CD4-positive, alpha-beta memory T cell (primary cell): ENCODE data around the gene VPS39. TPM values are rescaled to one million over a fixed set of nuclear protein-coding genes. Genes with fewer than 3 reads are reported as not detected.
"Not testable (repeated sequence)": the region's sequence is repeated elsewhere in the genome, so short reads cannot be mapped to it uniquely, and the experiment has no call there.

Experiments
- CTCF ChIA-PET: fragments of 350-600 bp; sonication (Branson Sonifier 250); formaldehyde crosslinking; loops from one replicate; lab custom pipeline; 2021; ENCODE audit warnings: inconsistent platforms; ENCODE audit not compliant: partially characterized antibody; lab: Charles Lee
- POLR2A ChIA-PET: fragments of 350-600 bp; sonication (Branson Sonifier 250); formaldehyde crosslinking; loops from one replicate; lab custom pipeline; 2021; ENCODE audit not compliant: partially characterized antibody; lab: Charles Lee
- DNase-seq, 5 donors: peaks; one replicate each; pipeline versions ENCODE4 v3.0.0 to v3.0.0-alpha.2; 2020 to 2022; ENCODE audit warnings: mixed read lengths in 1 of 5
- H3K27ac ChIP-seq: one replicate; pipeline ENCODE4 v1.7.0; 2013; ENCODE audit warnings: low read depth, low read length
- H3K27me3 ChIP-seq: 2 replicates; pipeline ENCODE4 v1.7.0; 2013; ENCODE audit warnings: mild to moderate bottlenecking, low read length, moderate library complexity; ENCODE audit not compliant: insufficient read depth
- H3K36me3 ChIP-seq: 2 replicates; pipeline ENCODE4 v1.7.0; 2013; ENCODE audit warnings: mild to moderate bottlenecking, low read length, moderate library complexity; ENCODE audit not compliant: insufficient read depth
- H3K4me1 ChIP-seq: 2 replicates; pipeline ENCODE4 v1.7.0; 2013; ENCODE audit warnings: mild to moderate bottlenecking, low read length, moderate library complexity; ENCODE audit not compliant: insufficient read depth
- H3K4me3 ChIP-seq, 2 donors: one replicate each; pipeline ENCODE4 v1.7.0; 2013; ENCODE audit warnings: low read length in 2 of 2, mild to moderate bottlenecking in 1 of 2
- H3K9me3 ChIP-seq, 2 donors: one replicate each; pipeline ENCODE4 v1.7.0; 2013; ENCODE audit warnings: low read length in 2 of 2, control low read depth in 1 of 2; ENCODE audit not compliant: control insufficient read depth in 1 of 2
- H3K27ac Mint-ChIP-seq, 7 donors: one replicate each; pipeline ENCODE4 v1.8.0; 2020 to 2021; ENCODE audit warnings: mixed read lengths in 7 of 7, mild to moderate bottlenecking in 6 of 7, inconsistent platforms in 3 of 7, moderate library complexity in 3 of 7
- H3K27me3 Mint-ChIP-seq, 2 donors: one replicate each; pipeline ENCODE4 v1.8.0; 2020 to 2021; ENCODE audit warnings: mixed read lengths in 2 of 2
- H3K36me3 Mint-ChIP-seq, 2 donors: one replicate each; pipeline ENCODE4 v1.8.0; 2020 to 2021; ENCODE audit warnings: mixed read lengths in 2 of 2, inconsistent platforms in 1 of 2, mild to moderate bottlenecking in 1 of 2
- H3K4me1 Mint-ChIP-seq, 4 donors: one replicate each; pipeline ENCODE4 v1.8.0; 2020 to 2021; ENCODE audit warnings: mixed read lengths in 4 of 4, mild to moderate bottlenecking in 1 of 4
- H3K4me3 Mint-ChIP-seq, 8 donors: one replicate each; pipeline ENCODE4 v1.8.0; 2020 to 2021; ENCODE audit warnings: mixed read lengths in 8 of 8, mild to moderate bottlenecking in 7 of 8, moderate library complexity in 6 of 8, inconsistent platforms in 3 of 8
- H3K9me3 Mint-ChIP-seq, 8 donors: one replicate each; pipeline ENCODE4 v1.8.0; 2020 to 2021; ENCODE audit warnings: mixed read lengths in 8 of 8, mild to moderate bottlenecking in 5 of 8, inconsistent platforms in 3 of 8, moderate library complexity in 1 of 8
- intact Hi-C: fragments of 100-400 bp; cut with micrococcal nuclease; formaldehyde crosslinking; loops from one replicate; pipeline ENCODE4 v1.15.1; 2023
- polyA plus RNA-seq, 2 donors: library from polyadenylated mRNA; unstranded; fragments of 300-500 nt; fragmentation: Illumina TruSeq; gene quantifications; one replicate each; pipeline ENCODE4 v1.2.3, GENCODE V29; 2021
- total RNA-seq, 2 experiments: library from RNA; stranded (reverse); gene quantifications; one replicate each; pipeline ENCODE4 v1.2.3, GENCODE V29; 2021

The VPS39 gene
- total and polyA plus RNA-seq, 4 experiments from 2014 or later: 21.2 to 120 (median 76.3) TPM

DNA sequence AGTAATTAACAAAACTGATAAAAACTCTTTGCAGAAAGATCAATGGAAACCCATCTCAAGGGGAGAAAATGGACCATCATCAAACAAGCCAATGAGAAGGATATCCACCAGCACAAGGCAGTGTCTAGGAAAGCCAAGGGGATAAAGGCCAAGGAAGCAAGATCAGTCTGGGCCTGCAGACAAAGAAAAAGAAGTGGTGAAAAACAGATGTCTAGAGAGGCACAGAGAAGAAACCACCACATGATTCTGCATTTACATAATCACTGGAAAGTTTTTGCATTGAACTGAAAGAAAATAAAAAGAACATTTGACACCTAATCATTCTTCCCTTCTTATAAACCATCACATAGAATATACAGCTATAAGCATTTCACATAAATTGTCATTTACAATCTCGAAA lies 23.0 kb upstream of the VPS39 start:
- peak overlapping the region in 3 of 7 donors; percentile 70 to 82 (median 72) for H3K27ac Mint-ChIP-seq
- Histone ChIP-seq H3K27me3 (no peaks in the 10 kb centered on the region), H3K9me3 (no peaks in the 10 kb centered on the region), H3K4me3 (no peak overlapping the region), H3K27ac (no peak overlapping the region), H3K4me1 (no peaks in the 10 kb centered on the region), H3K36me3 (peaks cover 42% of the 10 kb centered on the region)
- intact Hi-C loops: no loop called here
- CTCF ChIA-PET: interaction anchor here (1.4 kb wide), 1 partner anchor 11 kb away, joined by 3 read pairs; no protein-coding TSS in a partner anchor
- no peak for DNase-seq
- H3K27me3 Mint-ChIP-seq: no peaks in the 10 kb centered on the region
- H3K36me3 Mint-ChIP-seq: peaks cover 42 to 74% of the 10 kb centered on the region in 2 donors
- peaks cover 0 to 8% (median 3%) of the 10 kb centered on the region in 4 donors for H3K4me1 Mint-ChIP-seq
- H3K4me3 Mint-ChIP-seq: no peak overlapping the region
- no peaks in the 10 kb centered on the region for H3K9me3 Mint-ChIP-seq
- POLR2A ChIA-PET: no interaction called here

DNA sequence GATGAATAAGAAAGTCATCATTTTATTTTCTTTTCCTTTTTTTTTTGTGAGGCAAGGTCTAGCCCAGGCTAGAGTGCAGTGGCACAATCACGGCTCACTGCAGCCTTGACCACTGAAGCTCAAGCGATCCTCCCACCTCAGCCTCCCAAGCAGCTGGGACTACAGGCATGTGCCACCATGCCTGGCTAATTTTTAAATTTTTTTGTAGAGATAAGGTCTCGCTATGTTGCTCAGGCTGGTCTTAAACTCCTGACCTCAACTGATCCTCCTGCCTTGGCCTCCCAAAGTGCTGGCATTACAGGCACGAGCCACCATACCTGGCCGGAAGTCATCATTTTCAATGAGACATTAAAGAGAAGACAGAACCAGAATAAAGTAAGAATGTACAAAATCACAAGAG lies 20.9 kb upstream of the VPS39 start:
- POLR2A ChIA-PET, DNase-seq, H3K4me1 ChIP-seq, H3K27ac ChIP-seq, H3K27me3 ChIP-seq, H3K4me3 ChIP-seq, H3K9me3 Mint-ChIP-seq, H3K4me3 Mint-ChIP-seq, intact Hi-C loops, H3K9me3 ChIP-seq, H3K27me3 Mint-ChIP-seq, H3K4me1 Mint-ChIP-seq: not testable (repeated sequence)
- Mint-ChIP-seq H3K36me3 (peaks cover 47 to 80% of the 10 kb centered on the region in 2 donors), H3K27ac (peak overlapping the region in 4 of 7 donors; percentile 32 to 68 (median 58))
- H3K36me3 ChIP-seq: peaks cover 46% of the 10 kb centered on the region
- CTCF ChIA-PET: interaction anchor here (1.5 kb wide), 1 partner anchor 9 kb away, joined by 3 read pairs; no protein-coding TSS in a partner anchor

DNA sequence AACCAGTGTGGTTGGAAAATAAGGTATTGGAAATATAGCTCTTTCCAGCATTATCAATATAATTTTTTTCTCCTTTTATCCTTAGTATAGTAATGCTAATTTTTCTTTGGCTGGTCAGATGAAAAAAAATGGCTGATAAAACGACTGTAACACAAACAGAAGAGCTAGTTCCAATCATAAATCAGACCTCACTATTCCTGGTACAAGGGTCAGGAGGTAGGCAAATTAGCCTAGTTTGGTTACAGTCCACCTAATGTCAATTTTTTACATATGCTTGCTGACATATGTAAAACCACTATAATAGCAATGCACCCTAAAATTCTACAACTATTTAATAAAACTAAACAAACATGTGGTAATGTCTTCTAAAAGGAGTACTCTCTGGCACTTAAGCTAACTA lies 19.9 kb upstream of the VPS39 start:
- H3K27ac ChIP-seq: no peak overlapping the region
- no peaks in the 10 kb centered on the region for H3K27me3 ChIP-seq
- POLR2A ChIA-PET: interaction anchor here (1.0 kb wide), 1 partner anchor 11 kb away, joined by 4 read pairs; no protein-coding TSS in a partner anchor
- no peaks in the 10 kb centered on the region for H3K9me3 Mint-ChIP-seq
- peaks cover 44% of the 10 kb centered on the region for H3K36me3 ChIP-seq
- peaks cover 0 to 4% (median 2%) of the 10 kb centered on the region in 4 donors for H3K4me1 Mint-ChIP-seq
- H3K27ac Mint-ChIP-seq: peak overlapping the region in 2 of 7 donors; percentile 7 to 32
- no peaks in the 10 kb centered on the region for H3K27me3 Mint-ChIP-seq
- CTCF ChIA-PET: interaction anchor here (1.5 kb wide), 1 partner anchor 8 kb away, joined by 3 read pairs; no protein-coding TSS in a partner anchor
- no peaks in the 10 kb centered on the region for H3K9me3 ChIP-seq
- H3K4me1 ChIP-seq: no peaks in the 10 kb centered on the region
- intact Hi-C loops: no loop called here
- no peak for DNase-seq
- H3K4me3 ChIP-seq: no peak overlapping the region
- peaks cover 44 to 78% of the 10 kb centered on the region in 2 donors for H3K36me3 Mint-ChIP-seq
- H3K4me3 Mint-ChIP-seq: no peak overlapping the region

DNA sequence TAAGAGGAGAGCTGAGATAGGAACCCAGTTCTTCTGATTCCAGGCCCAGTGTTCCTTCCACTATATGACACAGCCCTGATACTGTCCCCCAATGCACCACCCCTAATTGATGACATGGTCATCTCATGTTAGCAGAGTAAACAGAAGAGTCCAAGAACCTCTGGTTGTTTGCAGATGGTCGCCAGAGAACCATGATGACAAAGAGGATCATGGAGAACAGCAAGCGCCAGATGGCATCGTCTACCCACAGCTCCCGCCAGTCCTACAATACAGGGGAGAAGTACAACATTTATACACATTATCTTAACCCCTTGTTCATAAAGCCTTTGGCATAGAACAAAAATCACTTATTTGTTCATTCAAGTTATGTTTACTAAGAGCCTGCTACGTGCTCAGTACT lies 18.5 kb upstream of the VPS39 start:
- intact Hi-C loops: no loop called here
- Histone ChIP-seq H3K4me3 (no peak overlapping the region), H3K36me3 (peaks cover 44% of the 10 kb centered on the region), H3K4me1 (no peaks in the 10 kb centered on the region), H3K9me3 (no peaks in the 10 kb centered on the region), H3K27me3 (no peaks in the 10 kb centered on the region), H3K27ac (no peak overlapping the region)
- no peaks in the 10 kb centered on the region for H3K9me3 Mint-ChIP-seq
- peaks cover 42 to 75% of the 10 kb centered on the region in 2 donors for H3K36me3 Mint-ChIP-seq
- no peak overlapping the region for H3K27ac Mint-ChIP-seq
- ChIA-PET CTCF (interaction anchor here (0.7 kb wide), 1 partner anchor 42 kb away, joined by 3 read pairs; no protein-coding TSS in a partner anchor), POLR2A (no interaction called here)
- DNase-seq: no peak
- peaks cover 0 to 3% (median under 1%) of the 10 kb centered on the region in 4 donors for H3K4me1 Mint-ChIP-seq
- no peaks in the 10 kb centered on the region for H3K27me3 Mint-ChIP-seq
- no peak overlapping the region for H3K4me3 Mint-ChIP-seq

DNA sequence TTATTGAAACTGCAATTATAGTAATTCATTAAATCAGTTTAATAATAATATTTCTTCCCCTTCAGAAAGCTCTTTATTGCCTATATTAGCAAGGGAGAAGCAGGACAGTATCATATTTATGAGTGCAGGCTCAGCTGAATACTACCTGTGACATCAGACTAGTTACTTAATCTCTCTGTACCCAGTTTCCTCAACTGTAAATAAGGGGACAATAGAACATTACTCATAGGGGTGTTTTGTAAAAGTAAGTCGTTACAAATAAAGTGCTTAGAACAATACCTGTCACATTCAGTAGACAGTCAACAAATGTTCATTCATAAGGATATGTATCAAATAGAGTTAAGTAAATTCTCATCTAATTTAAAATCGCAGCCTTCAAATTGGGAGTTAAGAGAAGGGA lies 12.1 kb upstream of the VPS39 start:
- intact Hi-C loops: no loop called here
- H3K27me3 ChIP-seq: no peaks in the 10 kb centered on the region
- Mint-ChIP-seq H3K4me3 (no peak overlapping the region), H3K27me3 (no peaks in the 10 kb centered on the region), H3K4me1 (no peaks in the 10 kb centered on the region), H3K27ac (peak overlapping the region in 2 of 7 donors; percentile 62 to 74), H3K9me3 (no peaks in the 10 kb centered on the region), H3K36me3 (peaks cover 45 to 74% of the 10 kb centered on the region in 2 donors)
- H3K9me3 ChIP-seq: no peaks in the 10 kb centered on the region
- H3K27ac ChIP-seq: no peak overlapping the region
- ChIA-PET POLR2A (no interaction called here), CTCF (interaction anchor here (1.0 kb wide), 1 partner anchor 9 kb away, joined by 3 read pairs; no protein-coding TSS in a partner anchor)
- H3K4me3 ChIP-seq: no peak overlapping the region
- peaks cover 33% of the 10 kb centered on the region for H3K36me3 ChIP-seq
- no peaks in the 10 kb centered on the region for H3K4me1 ChIP-seq
- no peak for DNase-seq

DNA sequence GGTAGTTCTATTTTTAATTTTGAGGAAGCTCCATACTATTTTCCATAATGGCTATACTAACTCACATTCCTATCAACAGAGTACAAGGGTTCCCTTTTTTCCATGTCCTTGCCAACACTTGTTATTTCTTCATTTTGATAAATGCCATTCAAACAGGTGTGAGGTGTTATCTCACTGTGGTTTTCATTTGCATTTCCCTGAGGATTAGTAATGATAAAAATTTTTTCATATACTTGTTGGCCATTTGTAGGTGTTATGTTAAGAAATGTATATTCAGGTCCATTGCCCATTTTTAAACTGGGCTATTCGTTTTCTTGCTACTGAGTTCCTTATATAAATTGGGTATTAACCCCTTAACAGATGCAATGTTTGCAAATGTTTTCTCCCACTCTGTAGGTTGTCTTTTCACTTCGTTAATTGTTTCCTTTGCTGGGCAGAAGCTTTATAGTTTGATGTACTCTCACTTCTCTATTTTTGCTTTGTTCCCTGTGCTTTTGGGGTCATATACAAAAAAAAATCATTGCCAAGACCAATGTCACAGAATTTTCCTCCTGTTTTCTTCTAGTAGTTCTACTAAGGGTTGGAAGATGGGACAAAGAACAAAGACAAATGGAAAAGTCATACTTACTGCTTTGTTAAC lies 11.0 kb upstream of the VPS39 start:
- POLR2A ChIA-PET: no interaction called here
- Mint-ChIP-seq H3K27ac (peak overlapping the region in 3 of 7 donors; percentile 29 to 75 (median 62)), H3K36me3 (peaks cover 41 to 73% of the 10 kb centered on the region in 2 donors)

DNA sequence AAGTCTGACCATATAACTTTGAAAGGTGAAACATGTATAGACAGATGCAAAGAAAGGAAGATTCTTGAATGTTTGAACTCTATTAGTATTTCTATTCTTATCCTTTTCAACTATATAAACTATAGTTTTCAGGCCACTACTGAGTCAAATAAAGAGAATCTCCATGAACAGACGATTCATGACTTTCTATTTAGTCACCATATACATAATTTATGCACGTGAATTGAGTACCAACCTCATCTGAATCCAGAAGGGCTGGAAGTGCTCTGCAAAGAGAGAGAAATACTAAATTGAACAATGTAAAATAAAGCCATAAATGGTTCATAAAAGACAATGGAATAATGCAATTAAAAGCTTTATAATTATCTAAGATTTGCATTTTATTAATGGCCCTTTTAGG lies 9.5 kb upstream of the VPS39 start:
- Mint-ChIP-seq H3K4me1 (peaks cover 0 to 6% (median 0%) of the 10 kb centered on the region in 4 donors), H3K27me3 (no peaks in the 10 kb centered on the region), H3K9me3 (no peaks in the 10 kb centered on the region), H3K4me3 (no peak overlapping the region), H3K36me3 (peaks cover 48 to 73% of the 10 kb centered on the region in 2 donors), H3K27ac (no peak overlapping the region)
- Histone ChIP-seq H3K4me1 (no peaks in the 10 kb centered on the region), H3K36me3 (peaks cover 33% of the 10 kb centered on the region), H3K9me3 (no peaks in the 10 kb centered on the region), H3K27me3 (no peaks in the 10 kb centered on the region), H3K4me3 (no peak overlapping the region), H3K27ac (no peak overlapping the region)
- DNase-seq: no peak
- ChIA-PET POLR2A (interaction anchor here (1.0 kb wide), 1 partner anchor 11 kb away, joined by 4 read pairs; no protein-coding TSS in a partner anchor), CTCF (no interaction called here)
- intact Hi-C loops: no loop called here

More for the DNA sequence above, 11.0 kb upstream of the VPS39 start:
- no peak for DNase-seq
- Mint-ChIP-seq H3K27me3 (no peaks in the 10 kb centered on the region), H3K9me3 (no peaks in the 10 kb centered on the region), H3K4me3 (no peak overlapping the region), H3K4me1 (peaks cover 0 to 4% (median 0%) of the 10 kb centered on the region in 4 donors)
- no peak overlapping the region for H3K27ac ChIP-seq
- H3K9me3 ChIP-seq: no peaks in the 10 kb centered on the region
- H3K4me1 ChIP-seq: no peaks in the 10 kb centered on the region
- H3K36me3 ChIP-seq: peaks cover 25% of the 10 kb centered on the region
- intact Hi-C loops: no loop called here
- CTCF ChIA-PET: interaction anchor here (1.0 kb wide), 1 partner anchor 10 kb away, joined by 3 read pairs; no protein-coding TSS in a partner anchor
- H3K4me3 ChIP-seq: no peak overlapping the region
- no peaks in the 10 kb centered on the region for H3K27me3 ChIP-seq
